ENCODE measurements around the gene FOCAD. TPM values are rescaled to one million over a fixed set of nuclear protein-coding genes. Genes with fewer than 3 reads are reported as not detected.

Gene FOCAD
- total RNA-seq, 4 donors from 2014 or later, result 24.0 to 64.5 (median 33.1) TPM

DNA sequence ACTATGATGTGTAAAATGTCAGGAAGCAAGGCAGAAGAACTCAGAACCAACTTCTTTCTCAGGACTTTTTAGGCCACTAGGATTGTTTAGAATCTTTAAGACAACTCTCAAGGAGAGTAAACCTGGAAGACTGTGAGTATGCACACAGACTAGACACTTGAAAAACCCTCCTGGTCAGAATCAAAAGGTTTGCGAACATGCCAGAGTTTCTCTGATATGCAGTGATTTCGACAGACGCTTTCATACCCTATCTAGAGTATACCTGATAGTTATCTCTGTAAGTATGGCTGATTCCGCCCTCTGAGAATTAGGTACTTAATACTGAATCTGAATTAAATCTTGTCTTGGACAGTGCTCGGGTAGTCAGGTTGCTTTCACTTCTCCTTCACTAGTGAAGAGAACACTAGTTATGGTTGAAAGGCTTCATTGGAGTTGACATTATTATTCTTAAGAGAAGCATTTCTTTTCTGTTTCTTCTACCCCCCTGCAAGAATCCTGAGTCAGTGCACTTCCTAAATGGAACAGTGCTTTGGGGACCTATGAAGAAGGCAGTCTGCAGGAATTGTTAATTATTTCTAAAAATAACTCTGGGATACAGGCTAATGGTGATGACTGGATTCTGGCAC lies 189.3 kb downstream of the FOCAD start:
- no peak overlapping the region for H3K4me3 ChIP-seq
- DNase-seq (ENCODE audit: low spot score in 2 of 2), result no peak
- H3K36me3 ChIP-seq, result no peaks in the 10 kb centered on the region
- TF ChIP-seq, protein P1, sequence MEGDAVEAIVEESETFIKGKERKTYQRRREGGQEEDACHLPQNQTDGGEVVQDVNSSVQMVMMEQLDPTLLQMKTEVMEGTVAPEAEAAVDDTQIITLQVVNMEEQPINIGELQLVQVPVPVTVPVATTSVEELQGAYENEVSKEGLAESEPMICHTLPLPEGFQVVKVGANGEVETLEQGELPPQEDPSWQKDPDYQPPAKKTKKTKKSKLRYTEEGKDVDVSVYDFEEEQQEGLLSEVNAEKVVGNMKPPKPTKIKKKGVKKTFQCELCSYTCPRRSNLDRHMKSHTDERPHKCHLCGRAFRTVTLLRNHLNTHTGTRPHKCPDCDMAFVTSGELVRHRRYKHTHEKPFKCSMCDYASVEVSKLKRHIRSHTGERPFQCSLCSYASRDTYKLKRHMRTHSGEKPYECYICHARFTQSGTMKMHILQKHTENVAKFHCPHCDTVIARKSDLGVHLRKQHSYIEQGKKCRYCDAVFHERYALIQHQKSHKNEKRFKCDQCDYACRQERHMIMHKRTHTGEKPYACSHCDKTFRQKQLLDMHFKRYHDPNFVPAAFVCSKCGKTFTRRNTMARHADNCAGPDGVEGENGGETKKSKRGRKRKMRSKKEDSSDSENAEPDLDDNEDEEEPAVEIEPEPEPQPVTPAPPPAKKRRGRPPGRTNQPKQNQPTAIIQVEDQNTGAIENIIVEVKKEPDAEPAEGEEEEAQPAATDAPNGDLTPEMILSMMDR (IDR thresholded peaks at IDR 0.05), result no peak
- no peak for TF ChIP-seq EP300 (IDR thresholded peaks at IDR 0.05)
- TF ChIP-seq POLR2AphosphoS5 (IDR thresholded peaks at IDR 0.05), result no peak
- no peak for TF ChIP-seq POLR2A (IDR thresholded peaks at IDR 0.05)
- H3K27me3 ChIP-seq, result no peaks in the 10 kb centered on the region
- H3K4me1 ChIP-seq, result no peaks in the 10 kb centered on the region
- H3K9me3 ChIP-seq, result no peaks in the 10 kb centered on the region
- WGBS, result 89% methylated on average over 5 of the region's 5 CpGs
- H3K27ac ChIP-seq, result no peak overlapping the region

DNA sequence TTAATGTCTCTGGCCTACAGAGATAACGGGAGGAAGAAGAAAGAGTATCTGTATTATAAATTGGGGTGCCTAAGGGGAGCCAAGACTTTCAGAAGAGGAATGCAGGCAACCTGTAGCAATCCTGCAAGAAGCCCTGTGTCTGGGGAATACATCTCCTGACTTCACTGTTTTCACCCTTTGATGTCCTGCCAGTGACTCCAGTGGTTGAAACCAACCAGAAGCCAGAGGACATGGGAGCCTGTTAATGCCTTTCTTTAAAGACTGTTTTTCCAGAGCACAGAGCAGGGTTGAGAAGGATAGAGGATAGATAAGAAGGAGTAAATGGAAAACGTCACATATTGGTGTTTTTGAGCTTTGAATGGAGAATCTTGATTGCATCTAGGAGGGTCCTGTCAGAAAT lies 196.2 kb downstream of the FOCAD start:
- DNase-seq (ENCODE audit: low spot score in 2 of 2), result no peak
- H3K9me3 ChIP-seq, result no peaks in the 10 kb centered on the region
- peaks cover 2% of the 10 kb centered on the region for H3K36me3 ChIP-seq
- H3K27ac ChIP-seq, result no peak overlapping the region
- TF ChIP-seq, protein P1 (IDR thresholded peaks at IDR 0.05), result no peak
- no peak for TF ChIP-seq POLR2AphosphoS5 (IDR thresholded peaks at IDR 0.05)
- TF ChIP-seq EP300 (IDR thresholded peaks at IDR 0.05), result no peak
- TF ChIP-seq POLR2A (IDR thresholded peaks at IDR 0.05), result no peak
- H3K27me3 ChIP-seq, result no peaks in the 10 kb centered on the region
- no peak overlapping the region for H3K4me3 ChIP-seq
- no peaks in the 10 kb centered on the region for H3K4me1 ChIP-seq
- 87% methylated on average over 2 of the region's 2 CpGs for WGBS

DNA sequence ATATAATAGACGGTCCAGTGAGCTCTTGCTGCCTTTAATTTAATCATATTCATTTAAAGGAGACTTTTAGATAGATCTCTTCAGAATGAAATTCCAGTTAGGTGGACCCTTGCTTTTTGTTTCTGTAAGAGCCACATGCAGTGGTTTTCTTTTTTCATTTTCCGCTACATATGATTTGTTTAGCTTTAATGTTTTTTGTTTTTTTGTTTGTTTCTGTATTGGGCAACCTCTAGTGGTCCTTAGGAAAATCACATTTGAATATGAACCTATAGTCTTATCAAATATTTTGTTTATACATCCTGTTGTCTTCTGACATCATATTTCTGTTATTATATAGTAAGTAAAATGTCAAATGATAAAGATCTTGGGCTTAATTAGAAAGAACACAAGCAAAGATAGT lies 196.6 kb downstream of the FOCAD start:
- H3K4me3 ChIP-seq, result no peak overlapping the region
- H3K4me1 ChIP-seq, result no peaks in the 10 kb centered on the region
- peaks cover 2% of the 10 kb centered on the region for H3K36me3 ChIP-seq
- 93% methylated on average over 2 of the region's 2 CpGs for WGBS
- H3K9me3 ChIP-seq, result no peaks in the 10 kb centered on the region
- TF ChIP-seq, protein P1 (IDR thresholded peaks at IDR 0.05), result no peak
- no peak for TF ChIP-seq EP300 (IDR thresholded peaks at IDR 0.05)
- TF ChIP-seq POLR2AphosphoS5 (IDR thresholded peaks at IDR 0.05), result no peak
- no peak for TF ChIP-seq POLR2A (IDR thresholded peaks at IDR 0.05)
- H3K27ac ChIP-seq, result no peak overlapping the region
- no peaks in the 10 kb centered on the region for H3K27me3 ChIP-seq
- DNase-seq (ENCODE audit: low spot score in 2 of 2), result no peak

- Histone ChIP-seq H3K27ac (no peak overlapping the region), H3K4me1 (no peaks in the 10 kb centered on the region), H3K9me3 (no peaks in the 10 kb centered on the region), H3K36me3 (peaks cover 2% of the 10 kb centered on the region), H3K27me3 (no peaks in the 10 kb centered on the region), H3K4me3 (no peak overlapping the region)
- DNase-seq (ENCODE audit: low spot score in 2 of 2), result peak; percentile 68 to 80
- TF ChIP-seq, protein P1 (IDR thresholded peaks at IDR 0.05), result peak in 1 of 2 donors; percentile 39
- no peak for TF ChIP-seq POLR2AphosphoS5 (IDR thresholded peaks at IDR 0.05)
- 81% methylated on average over 5 of the region's 5 CpGs for WGBS
Measured at GRCh38 chr9:20884985-20885593, 201.0 kb downstream of the FOCAD start.

DNA sequence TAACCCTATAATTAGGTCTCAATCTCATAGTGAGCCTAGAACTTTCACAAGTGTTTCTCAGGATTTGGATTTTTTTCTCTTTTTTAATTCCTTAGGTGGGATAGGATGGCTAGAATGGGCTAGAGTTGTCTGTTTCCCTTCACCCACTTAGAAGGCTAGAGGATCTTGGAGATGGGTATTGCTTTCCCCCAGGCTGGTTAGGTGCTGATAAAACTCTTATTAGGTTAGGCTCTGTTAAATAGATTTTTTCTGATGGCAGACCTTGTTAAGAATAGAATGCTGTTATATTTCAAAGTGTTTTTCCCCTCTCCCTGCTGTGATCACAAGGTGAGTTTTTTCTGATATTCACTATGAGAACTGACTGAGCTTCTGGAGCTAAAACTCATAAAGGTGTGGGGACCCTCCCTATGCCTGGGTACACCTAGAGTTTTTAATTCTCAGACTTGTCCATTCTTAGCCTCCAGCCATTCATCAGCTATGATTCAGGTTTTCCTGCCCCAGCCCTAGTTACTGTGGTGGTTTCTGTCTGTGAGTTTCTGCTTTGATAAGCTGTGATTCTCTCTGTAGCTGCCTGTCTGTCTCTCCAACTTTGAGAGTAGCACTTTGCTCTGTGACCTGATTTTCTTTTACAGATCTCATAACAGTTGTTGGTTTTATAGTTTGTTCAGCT lies 215.0 kb downstream of the FOCAD start:
- Histone ChIP-seq H3K9me3 (no peaks in the 10 kb centered on the region), H3K4me1 (no peaks in the 10 kb centered on the region), H3K27me3 (no peaks in the 10 kb centered on the region), H3K4me3 (no peak overlapping the region), H3K27ac (no peak overlapping the region), H3K36me3 (no peaks in the 10 kb centered on the region)
- no peak for DNase-seq (ENCODE audit: low spot score in 2 of 2)
- no peak for TF ChIP-seq EP300 (IDR thresholded peaks at IDR 0.05)
- TF ChIP-seq POLR2AphosphoS5 (IDR thresholded peaks at IDR 0.05), result no peak
- TF ChIP-seq POLR2A (IDR thresholded peaks at IDR 0.05), result no peak
- TF ChIP-seq, protein P1 (IDR thresholded peaks at IDR 0.05), result no peak
